AG09309 (cell line): ENCODE data around the gene RAB31.

Experiments used
- DNase-seq: peaks from one replicate; pipeline ENCODE4 v3.0.0-alpha.2; 2010; ENCODE audit warnings: low read depth
- H3K4me3 ChIP-seq: 2 replicates; pipeline ENCODE4 v1.5.1; 2011; ENCODE audit warnings: mild to moderate bottlenecking, low read depth, low read length, moderate library complexity; ENCODE audit not compliant: control insufficient read depth
- TF ChIP-seq, protein P1 (sequence below): IDR thresholded peaks from 2 replicates; pipeline ENCODE4 v1.5.1; 2011; ENCODE audit warnings: mild to moderate bottlenecking, low read depth, low read length, inconsistent platforms; ENCODE audit not compliant: insufficient read depth, control insufficient read depth; ENCODE audit errors: missing control alignments

Gene RAB31

DNA sequence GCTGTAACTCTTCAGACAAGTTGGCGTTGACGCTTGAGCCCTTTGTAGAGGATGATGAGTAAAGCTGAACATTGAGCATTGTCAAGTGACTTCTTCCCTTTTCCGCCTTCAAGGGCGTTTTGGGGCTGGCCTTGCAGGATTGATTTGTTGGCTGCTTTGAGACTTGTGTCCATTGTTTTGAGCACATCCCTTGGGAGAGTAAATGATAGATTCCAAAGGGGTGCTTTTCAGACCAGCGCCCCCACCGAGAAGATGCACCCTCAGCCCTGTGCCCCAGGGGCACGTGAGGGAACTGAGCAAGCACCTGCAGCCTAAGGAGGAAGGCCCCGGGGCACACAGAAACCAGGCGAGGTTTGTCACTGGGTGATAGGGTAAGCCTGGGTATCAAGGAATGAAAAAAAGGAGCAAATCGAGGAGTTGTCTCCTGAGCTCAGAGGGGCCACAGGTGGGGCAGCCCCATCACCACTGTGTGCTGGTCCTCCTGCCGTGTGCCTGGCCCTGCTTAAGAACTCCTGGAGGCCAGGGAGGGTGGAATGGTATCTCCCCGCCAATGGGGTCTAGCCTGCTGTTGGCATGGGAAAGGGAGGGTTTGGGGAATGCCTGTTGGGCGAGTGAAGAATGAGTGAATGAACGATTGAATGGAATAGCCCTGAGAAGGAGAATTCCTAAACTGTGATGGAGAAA lies 64.0 kb downstream of the RAB31 start:
- TF ChIP-seq, protein P1, sequence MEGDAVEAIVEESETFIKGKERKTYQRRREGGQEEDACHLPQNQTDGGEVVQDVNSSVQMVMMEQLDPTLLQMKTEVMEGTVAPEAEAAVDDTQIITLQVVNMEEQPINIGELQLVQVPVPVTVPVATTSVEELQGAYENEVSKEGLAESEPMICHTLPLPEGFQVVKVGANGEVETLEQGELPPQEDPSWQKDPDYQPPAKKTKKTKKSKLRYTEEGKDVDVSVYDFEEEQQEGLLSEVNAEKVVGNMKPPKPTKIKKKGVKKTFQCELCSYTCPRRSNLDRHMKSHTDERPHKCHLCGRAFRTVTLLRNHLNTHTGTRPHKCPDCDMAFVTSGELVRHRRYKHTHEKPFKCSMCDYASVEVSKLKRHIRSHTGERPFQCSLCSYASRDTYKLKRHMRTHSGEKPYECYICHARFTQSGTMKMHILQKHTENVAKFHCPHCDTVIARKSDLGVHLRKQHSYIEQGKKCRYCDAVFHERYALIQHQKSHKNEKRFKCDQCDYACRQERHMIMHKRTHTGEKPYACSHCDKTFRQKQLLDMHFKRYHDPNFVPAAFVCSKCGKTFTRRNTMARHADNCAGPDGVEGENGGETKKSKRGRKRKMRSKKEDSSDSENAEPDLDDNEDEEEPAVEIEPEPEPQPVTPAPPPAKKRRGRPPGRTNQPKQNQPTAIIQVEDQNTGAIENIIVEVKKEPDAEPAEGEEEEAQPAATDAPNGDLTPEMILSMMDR: no peak
- no peak overlapping the region for H3K4me3 ChIP-seq
- DNase-seq: no peak

DNA sequence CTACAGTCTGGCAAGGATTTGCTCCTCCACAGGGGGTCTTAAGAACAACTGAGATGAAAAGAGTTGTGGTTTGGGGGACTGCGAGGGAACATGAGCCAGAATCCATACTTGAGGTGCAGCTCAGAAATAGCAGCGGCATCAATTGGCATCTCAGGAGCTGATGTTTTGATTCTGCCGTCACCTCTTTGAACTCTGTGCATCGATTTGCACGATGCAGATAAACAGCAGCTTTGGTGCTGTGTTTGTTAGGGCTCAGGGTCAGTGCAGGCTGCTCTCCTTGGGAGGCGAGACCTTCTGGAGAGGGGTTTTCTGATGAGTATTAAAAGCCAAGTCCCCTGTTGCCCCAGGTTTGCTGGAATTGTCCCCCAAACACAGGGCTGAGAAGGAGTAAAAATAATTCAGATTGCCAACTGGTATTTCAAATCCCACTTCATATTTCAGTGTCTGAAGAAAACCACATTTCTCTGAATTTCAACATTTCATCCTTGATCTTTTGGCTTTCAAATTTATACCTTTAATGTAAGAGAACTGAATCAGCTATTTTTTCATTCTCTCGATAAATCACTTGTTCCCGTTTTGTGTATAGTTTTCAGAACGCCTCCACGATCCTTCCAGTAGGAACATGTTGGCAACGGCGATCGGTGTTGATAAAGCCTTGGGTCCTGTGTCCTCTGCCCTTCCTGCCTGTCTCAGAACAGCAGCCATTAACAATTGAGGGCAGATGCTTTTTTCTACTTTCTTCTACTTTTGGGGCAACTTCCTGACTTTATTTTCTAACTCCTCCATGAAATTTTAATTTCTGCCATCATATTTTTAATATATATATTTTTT lies 65.0 kb downstream of the RAB31 start:
- H3K4me3 ChIP-seq: no peak overlapping the region
- TF ChIP-seq, protein P1: no peak
- no peak for DNase-seq

GRCh38 chr18:9774150-9774549 lies 66.0 kb downstream of the RAB31 start:
- no peak overlapping the region for H3K4me3 ChIP-seq
- TF ChIP-seq, protein P1: no peak
- no peak for DNase-seq

DNA sequence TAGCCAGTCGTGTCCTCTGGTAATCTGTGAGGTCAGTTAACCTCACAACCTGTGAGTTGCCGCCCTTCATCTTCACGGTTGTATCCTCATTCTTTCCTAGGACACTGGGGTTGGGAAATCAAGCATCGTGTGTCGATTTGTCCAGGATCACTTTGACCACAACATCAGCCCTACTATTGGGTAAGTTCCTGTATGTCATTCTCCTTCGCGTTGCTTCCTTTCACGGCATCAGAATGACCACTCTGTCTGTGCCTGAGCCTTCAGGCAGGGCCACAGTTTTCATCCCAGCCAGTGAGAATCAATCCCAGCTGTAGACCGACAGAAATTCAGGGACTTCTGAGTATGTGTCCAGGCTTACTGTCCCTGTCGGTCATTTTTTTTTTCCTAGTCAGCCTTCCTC lies 67.1 kb downstream of the RAB31 start:
- TF ChIP-seq, protein P1: no peak
- no peak overlapping the region for H3K4me3 ChIP-seq
- peak; percentile 58 for DNase-seq

- TF ChIP-seq, protein P1: no peak
- DNase-seq: no peak
- no peak overlapping the region for H3K4me3 ChIP-seq
Observed at GRCh38 chr18:9779630-9780029, 71.5 kb downstream of the RAB31 start.

GRCh38 chr18:9782073-9782857 lies 74.2 kb downstream of the RAB31 start:
- TF ChIP-seq, protein P1: no peak
- no peak overlapping the region for H3K4me3 ChIP-seq
- peak; percentile 94 for DNase-seq
